NCI-H82 treated with DMSO at 0.1 percent for 48 hours (cell line): ENCODE results near the gene NBEA.
A peak's percentile ranks its signal among the peaks of the same experiment; 100 is the strongest.

ENCODE experiments used
- DNase-seq: peaks from one replicate; lab custom pipeline; 2025; ENCODE audit not compliant: unreplicated experiment; lab: John Stamatoyannopoulos, UW

Gene NBEA

DNA sequence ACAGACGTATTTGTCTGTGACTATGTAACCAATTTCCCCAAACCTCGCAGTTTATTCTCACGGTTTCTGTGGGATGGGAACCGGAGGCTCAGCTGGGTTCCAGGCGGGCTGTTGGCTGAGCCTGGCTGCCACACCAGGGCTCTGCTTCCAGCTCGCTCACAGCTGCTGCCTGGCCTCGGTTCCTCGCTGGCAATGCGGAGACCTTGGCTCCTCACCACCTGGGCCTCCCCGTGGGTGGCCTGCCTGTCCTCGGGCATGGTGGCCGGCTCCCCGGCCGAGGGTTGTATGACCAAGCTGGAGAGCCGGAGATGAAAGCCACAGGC, 753.3 kb downstream of the NBEA start:
- no peak for DNase-seq

DNA sequence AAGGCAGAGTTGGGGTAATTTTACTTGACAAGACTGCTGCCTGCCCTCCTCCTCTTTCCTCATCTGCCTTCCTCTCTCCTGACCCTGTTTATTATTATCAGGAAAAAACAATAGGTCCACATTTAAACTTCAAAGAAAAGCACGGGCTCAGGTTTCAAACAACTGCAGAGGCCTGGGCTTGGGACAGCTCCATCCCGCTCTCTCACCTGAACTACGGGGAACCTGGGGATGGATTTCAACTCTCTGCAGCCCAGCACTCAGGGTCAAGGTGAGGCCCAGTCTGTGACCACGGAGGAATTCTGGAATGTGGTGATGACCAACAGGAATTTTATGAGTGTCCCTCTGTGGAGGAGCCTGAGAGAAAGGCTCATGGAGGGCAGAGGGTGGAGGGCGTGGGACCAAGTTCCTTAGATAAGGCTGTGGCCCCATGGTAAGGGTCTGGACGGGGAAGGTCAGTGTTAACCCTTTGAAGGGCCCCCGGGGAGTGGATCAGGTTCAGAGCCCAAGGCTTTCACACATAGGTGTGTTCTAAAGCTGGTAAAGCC, 755.2 kb downstream of the NBEA start:
- DNase-seq, result no peak

DNA sequence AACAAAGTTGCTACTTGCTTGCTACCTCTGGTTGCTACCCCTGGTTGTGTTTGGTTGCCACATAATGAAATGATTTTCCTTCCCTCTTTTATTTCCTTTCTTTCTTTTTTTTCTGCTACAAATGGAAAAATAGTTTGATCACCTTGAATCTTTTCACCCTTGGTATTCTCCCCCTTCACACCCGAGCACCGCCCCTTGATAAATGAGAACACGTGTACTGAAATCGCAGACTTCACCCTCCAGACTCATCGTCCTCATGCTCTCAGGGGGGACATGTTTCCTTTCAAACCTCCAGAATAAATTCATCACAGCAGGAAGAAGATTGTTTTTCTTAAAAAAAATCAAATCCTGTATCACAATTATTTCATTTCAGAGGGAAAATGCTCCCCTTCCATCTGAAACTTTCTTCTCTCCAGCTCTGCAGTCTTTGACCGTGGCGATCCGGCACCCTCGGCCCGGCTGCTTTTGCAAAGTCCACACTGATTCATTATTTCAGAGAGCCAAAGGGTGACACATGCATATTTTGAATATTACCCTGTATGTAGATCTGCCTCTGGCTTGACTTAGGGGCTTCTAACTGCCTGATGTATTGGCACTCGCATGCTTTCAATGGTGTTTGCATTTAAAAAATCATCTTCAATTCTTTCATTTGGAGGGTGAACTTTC, 757.0 kb downstream of the NBEA start:
- no peak for DNase-seq

DNA sequence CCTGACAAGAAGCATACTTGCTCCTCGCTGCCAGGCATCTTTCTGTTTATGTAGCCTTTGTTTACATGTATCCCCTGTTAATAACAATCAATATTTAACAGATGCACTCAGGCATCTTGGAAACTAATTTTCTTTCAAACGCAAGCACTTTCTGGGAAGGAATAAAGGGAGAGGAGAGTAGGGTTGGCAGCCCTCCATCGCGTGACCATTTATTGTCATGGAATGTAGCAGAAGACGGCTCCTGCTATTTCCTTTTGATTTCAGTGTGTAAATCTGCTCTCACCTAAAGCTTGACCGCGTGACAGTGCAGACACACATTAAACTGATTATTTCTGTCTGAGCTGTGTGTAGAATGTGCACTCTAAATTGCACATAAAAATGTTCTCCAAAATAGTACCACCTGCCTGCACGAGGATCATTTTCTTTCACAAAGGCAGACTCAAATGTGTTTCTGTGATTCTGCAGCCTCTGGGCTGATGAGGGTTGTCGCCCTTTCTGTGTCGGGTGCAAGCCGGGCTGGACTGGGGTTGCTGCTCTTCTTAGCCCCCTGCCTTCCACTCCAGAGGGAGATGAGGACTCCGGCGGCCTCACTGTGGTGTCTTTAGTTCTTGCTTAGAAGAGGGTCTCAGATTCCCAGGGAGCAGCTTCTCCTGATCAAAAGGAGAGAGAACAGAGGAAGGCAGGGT, 757.9 kb downstream of the NBEA start:
- DNase-seq, result no peak

DNA sequence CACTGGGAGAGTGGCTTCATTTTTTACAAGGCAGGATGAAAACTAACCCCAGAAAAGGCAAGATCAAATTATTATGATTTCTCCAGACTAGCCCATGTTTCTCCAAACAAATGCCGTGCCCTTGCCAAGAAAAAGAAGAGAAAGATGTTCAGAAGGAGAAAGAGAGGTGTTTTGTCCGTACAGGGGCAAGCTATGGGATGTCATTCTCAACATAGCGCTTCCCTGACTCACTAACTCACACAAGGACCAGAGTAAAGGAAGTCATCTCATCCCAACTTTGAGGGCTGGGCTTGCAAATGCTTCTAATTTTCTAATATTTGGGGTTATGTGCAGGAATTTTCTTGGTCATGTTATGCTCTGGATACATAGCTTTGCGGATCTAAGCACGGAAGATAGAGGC, 758.6 kb downstream of the NBEA start:
- DNase-seq, result no peak

DNA sequence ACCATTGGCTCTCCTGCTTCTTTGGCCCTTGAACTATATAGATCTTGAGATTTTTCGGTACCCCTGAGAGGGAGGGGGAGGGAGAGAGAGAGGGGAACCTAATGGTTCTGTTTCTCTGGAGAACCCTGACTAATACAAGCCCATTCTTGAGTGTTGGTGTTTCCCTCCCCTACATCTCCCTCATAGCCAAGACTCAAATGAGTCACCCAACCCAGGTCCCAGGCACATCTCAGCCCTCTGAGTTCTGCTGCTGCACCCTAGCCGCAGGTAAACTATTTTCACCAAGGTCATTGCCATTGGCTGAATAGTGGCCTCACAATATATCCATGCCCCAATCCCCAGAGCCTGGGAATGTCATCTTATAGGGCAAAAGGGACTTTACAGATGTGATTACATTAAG, 760.2 kb downstream of the NBEA start:
- no peak for DNase-seq

DNA sequence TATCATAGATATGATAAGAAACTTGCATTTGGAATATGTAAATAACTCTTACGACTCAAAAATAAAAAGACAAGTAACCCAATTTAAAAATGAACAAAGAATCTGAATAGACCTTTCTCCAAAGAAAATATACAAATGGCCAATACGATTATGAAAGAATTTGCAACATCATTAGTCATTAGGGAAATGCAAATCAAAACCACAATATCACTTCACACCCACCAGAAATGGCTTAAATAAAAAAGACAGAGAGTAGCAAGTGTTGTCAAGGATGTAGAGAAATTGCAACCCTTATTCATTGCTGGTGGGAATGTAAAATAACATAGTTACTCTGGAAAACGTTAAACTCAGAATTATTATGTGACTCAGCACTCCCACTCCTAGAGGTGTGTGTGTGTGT, 761.0 kb downstream of the NBEA start:
- no peak for DNase-seq

DNA sequence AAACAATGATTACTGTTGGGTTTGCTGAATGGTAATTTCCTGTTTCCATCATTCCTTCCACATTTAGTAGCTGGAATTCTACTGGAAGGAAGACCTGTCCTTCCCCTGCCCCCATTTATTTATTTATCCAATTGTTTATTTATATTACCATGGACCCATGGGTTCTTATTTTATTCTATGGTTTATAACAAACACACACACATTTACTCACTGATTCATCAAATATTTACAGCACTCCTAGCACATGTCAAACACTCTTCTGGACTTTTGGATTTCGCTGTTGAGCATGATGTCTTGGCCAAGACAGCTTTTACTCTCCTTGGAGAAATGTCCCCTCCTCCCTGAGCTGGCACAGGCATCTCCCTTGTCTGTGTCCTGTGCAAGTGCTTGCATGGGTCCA, 762.3 kb downstream of the NBEA start:
- DNase-seq, result no peak

DNA sequence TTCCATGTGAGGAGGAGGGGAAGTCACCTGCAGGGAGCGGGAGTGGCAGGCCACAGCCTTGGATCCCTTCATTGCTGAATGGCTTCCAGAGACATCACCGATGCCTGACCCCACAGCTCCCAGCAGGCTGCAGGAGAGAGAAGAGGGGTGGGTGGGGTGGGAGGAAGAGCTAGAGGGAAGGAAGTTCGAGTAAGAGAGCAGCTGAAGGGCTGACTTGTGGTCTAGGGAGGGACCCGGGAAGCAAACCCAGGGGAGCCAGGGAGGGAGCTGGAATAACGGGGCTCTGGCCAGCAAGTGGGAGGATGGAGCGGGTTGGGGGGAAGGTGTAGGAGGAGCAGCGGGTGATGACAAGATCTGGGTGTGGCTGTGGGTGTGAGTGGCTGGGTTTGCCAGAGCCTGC, 764.2 kb downstream of the NBEA start:
- DNase-seq, result no peak

DNA sequence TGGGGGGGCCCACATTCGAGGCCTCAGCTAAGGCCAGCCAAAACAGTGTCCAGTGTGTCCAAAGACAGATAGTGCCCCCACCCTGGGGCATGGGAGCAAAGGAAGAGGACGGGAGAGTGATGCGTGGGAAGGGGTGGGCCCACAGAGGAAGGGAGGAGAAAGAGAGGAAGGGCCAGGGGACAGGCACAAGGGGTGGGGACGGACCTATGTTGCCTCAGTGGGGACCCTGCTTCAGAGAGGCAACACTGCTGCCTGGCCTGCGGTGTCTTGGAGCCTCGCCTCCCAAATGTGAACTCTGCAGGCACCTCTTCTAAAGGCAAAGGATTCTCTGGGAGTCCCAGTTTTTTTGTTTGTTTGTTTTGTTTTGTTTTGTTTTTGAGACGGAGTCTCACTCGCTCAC, 764.7 kb downstream of the NBEA start:
- DNase-seq, result no peak

DNA sequence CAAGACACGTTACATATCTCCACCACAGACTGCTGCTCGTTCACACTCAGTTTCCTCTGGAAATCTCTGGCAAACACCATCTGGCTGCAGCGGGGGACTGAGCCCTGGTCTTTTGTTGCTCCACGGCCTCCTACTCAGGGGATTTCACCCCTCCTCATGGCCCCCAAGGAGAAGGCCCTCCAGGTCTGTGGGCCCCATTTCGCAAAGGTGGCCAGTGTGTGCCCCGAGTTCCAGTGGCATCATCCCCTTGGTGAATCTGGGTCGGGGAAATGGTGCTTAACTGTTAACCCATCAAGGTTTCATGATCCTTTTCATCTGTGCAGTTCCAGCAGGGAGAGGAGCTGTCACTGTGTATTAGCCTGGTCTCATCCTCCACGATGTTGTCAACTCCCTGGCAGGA, 769.8 kb downstream of the NBEA start:
- DNase-seq, result no peak

DNA sequence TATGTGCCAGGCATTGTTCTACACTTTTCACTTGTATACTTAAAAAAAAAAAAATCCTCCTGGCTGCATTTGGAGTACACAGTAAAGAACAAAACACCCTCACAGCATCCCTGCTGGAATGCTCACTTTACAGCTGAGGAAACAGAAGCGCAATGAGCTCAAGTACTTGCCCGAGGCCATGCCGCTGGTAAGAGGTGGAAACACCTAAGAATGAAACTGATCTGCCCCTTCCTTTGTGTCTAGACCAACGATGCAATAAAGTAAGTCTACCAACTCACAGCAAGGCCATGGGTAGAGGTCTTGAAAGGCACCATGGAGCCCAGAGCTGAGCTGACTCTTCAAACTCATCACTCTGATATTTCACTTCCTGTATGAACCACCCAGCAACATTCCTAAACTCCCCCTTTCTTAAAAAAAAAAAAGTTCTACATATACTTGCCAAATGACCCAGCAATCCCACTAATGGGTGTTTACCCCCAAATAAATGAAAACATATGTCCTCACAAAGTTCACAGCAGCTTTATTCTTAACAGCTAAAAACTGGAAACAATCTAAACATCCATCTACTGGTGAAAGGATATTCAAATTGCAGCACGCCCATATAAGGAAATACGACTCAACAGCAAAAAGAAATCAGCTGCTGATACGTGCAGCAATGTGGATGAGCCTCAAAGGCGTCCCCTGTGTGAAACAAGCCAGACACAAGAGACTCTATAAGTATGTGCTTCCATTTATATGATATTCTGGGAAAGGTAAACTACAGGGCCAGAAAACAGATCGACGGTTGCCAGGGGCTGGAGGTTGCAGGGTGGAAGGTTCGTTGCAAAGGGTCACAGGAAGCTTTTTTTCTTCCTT, 771.1 kb downstream of the NBEA start:
- no peak for DNase-seq

DNA sequence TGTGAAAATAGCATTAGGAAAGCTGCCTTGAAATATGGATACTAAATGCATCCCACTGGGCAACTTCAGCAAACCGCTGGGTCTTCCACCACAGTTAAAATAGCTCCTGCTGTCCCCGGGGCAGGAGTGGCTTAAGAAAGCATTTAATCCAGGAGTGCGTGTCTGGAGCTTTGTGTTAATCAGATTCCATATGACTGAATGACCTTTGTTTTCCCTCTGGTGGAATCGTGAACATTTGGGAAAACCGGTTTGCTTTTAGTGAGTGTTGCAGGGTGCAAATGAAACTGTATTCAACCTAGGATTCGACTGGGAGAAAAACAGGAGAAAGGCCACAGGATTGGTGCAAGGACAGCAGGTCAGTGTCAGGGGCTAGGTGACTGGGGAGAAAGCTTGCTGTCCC, 772.1 kb downstream of the NBEA start:
- DNase-seq, result peak; percentile 94

DNA sequence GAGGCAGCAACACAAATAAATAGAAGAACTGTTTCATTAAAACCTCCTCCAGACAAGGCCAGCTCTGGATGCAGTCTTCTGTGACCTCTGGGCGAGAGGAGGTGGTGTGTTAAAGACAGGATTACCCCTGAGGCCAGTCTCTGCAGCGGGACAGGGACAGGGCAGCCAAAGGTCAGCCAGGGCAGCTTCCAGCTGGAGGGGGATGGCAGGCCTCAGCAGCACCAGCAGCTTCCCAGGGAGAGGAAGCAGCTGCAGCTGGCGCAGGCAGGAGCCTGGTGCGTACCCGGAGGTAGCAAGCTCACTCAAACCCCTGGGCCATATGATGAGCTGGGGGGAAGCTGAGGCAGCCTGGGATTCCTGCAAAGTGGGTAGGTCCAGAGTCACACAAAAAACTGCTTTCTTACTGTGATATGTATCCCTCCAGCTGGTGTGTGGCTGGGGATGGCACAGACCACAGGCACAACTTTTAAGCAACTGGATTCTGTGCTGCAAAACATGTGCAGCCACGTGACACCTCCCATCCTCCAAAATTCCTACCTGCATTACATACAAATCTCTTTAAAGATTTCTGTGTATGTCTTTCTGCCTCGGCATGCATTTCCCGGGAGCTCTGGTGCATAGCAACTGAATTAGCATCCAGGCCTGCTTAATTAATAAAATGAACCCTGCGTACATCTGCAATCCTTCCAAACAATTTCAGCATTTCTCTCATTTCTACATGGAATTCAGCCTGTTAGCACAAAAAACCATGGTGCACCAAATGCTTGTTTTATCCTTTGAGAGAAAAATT, 772.7 kb downstream of the NBEA start:
- DNase-seq, result peak; percentile 47

DNA sequence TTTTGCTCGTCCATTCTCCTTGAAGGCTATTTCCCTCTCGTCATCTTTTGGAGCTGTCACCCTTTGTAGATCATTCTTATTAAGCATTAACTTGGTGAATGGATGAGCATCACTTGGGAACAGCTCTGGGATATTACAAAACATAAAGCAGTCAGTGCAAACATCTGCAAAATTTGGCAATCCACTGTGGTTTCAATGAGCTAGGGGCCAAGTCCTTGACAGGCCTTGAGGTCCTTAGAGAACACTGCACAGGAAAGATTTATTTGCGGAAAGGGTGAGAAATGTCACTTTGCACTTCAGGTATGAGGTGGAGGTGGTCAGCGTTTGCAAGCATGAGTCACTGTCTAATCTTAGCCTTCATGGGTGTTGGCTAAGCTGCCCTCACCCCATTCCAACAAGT, 774.1 kb downstream of the NBEA start:
- DNase-seq, result no peak

DNA sequence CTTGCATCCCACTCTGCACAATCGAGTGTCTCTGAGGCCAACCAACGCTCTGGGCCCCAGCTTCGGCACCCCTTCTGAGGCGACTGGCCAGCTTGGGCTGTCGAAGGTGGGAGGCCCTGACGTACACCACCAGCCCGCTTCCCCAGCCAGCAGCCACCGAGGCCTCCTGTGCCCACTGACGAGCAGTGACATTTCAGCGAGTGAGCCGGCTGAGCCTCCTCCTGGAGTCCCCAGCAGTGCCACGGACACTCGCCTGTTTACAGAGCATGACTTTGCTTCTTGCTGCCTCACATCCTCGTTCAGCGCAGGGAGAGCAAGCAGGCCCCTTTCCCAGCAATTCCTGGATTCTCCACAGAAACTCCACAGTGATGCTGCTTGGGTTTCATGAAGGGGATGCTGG, 774.7 kb downstream of the NBEA start:
- no peak for DNase-seq

DNA sequence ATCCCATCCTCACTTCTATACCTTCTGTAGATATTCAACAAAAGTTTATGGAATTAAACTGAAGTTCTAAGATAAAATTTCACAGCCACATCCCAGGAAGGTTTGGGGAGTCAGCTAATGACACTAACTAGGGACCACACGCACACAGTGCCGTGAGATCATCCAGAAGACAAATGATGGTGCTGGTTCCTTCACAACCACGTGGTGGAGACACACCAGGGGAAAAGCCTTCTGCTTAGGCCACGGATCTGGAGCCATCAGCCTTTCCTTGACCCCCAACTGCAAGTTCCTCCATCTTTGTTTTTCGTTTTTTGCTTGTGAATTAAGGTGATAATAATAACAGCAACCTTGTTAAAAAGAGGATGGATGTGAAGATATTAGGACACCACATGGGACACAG, 776.0 kb downstream of the NBEA start:
- DNase-seq, result no peak

DNA sequence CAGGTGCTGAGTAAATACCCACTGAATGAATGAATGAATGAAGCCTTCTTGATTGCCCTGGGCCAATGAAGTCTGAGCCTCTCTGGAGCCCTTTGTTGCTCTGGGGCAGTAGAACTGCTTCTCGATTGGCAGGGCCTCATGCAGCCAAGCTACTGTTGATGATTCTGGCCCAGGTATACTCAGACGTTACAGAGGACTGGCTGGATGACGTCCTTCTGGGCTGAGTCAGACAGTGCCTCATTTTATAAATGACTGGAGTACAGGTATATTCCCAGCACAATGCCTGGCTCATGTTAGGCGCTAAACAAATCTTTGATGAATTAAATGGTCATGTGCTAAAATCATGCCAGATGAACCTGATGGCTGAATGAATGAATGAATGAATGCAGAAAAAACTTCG, 778.2 kb downstream of the NBEA start:
- no peak for DNase-seq

DNA sequence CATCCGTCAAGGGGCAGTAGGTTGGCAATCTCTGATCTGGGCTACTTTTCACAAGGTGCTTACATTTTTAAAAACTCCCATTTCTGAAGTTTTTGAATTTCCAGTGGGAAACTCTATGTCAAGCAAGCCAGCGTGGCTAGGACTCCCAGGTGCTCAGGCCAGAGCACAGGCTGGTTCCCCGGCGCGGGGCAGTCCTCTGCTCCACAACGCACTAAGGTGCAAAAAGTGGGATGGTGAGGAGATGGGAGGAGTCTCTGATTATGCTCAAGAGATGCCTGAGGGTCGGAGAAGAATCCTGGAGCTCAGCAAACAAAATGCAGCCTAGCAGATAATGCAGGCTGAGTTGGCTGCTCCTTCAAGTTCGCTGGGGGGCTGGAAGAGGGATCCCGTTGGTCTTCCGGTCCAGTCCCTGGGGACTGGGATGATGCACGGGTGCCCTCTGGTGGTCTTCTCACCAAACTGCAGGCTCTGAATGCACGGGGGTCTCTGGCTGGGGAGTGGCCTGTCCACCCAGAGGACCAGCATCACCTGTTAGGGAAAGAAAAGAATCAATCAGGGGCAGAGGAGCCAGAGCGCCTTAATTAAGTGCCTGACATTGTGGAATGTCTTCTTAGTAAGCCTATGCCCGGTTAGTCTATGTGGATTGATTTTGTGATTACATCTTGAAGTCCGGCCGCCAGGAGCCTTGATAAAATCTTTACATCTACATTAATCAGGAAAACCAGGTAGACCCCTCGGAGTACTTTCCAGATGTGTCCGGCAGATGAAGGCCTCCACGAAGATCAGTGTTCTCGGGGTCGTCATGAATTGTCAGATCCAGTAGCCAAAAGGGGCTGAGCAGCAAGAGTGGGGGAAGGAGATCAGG, 778.9 kb downstream of the NBEA start:
- DNase-seq, result peak; percentile 77
